Measurements from ENCODE around the gene TEX22. TPM values are rescaled to one million over a fixed set of nuclear protein-coding genes. Genes with fewer than 3 reads are reported as not detected.

TEX22 gene
- total RNA-seq, 1 experiment from 2014 or later, result not detected

DNA sequence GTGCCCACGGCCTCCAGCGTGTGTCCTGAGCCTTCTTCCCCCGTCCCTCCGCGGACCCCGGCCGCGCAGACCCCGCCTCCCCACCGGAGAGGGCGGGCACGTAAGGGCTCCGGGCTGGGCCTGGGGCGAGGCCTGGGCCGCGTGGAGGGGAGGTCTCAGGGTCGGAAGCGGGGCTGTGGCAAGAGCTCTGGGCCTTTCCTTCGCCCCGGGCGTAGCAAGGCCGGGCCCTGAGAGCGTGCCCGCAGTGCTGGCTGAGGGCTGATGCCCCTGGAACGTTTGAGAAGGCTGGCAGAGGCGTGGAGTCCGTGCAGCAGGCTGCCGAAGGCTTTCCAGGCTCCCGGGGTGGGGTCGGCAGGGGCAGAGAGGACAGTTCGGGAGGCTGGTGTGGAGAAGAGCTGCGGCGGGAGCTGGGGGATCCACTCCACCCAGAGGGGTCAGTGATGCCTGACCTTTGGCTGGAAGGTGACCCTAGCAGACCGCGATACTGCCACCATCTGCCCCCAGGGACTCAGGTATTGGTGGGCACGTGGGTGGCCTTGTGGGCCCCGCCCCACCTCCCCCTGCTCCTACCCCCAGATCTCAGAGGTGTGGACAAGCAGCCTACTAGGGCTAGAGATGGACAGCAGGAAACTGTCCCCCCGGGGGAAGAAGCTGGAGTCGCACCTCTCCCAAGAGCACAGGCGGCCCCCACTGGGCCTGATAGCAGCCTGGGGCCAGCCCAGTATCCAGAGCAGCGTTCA is 558 bp downstream of the TEX22 start:
- DNase-seq (ENCODE audit: low read depth), result peak; percentile 22

DNA sequence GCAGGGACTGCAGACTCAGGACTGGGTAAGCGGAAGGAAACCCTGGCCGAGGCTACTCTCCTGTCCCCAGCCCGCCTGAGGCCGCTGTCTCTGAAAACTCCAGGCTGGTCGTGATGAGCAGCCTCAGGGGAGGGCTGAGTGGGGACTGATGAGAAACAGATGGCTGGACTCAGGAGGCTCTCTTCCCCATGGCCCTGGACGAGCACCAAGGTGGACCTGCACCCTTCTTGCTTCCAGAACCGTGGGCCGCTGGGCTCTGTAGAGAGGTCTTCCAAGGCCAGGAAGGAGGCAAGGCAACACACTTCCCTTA is 1.1 kb downstream of the TEX22 start:
- DNase-seq (ENCODE audit: low read depth), result no peak

DNA sequence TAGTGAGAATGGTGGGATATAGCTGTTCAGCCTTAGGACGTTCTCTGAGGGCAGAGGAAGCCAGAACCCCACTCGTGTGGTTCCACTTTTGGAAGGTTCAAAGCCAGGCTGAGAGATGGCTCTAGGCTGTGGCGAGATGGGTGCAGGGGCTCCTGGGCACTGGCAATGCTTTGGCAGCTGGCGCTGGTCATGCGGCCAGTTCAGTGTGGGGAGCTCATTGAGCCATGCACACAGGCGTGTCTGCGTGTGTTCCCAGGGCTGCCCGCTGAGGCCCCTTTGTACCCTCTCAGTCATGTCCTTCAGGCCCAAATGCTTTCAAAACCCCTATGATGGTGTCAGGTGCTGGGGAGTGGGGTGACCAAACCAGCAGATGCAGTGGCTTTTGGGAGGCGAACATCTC is 1.7 kb downstream of the TEX22 start:
- no peak for DNase-seq (ENCODE audit: low read depth)

DNA sequence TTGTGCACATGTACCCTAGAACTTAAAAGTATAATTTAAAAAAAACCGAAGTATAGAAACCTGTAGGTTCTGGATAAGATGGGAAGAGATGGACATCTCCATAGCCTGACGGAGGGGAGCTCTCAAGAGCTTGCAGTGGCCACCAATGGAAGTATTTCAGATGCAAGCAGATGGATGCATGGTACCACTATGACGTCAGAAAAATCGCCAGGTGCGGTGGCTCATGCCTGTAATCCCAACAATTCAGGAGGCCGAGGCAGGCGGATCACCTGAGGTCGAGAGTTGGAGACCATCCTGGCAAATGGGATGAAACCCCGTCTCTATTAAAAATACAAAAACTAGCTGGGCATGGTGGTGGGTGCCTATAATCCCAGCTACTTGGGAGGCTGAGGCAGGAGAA is 3.4 kb downstream of the TEX22 start:
- no peak for DNase-seq (ENCODE audit: low read depth)

DNA sequence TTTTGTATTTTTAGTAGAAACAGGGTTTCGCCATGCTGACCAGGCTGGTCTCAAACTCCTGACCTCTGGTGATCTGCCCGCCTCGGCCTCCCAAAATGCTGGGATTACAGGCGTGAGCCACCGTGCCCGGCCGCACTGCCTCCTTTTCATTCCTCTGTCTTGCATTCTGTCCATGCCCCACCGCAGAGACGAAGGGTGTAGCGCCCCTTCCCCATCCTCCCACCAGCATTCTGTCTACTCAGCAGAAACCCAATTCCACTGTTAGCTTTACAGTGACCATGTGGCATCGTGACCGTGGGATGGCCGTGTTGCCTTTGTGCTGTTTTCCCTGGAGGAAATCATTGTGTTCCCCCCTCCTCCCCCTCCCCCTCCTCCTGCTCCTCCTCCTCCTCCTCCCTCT is 10.3 kb downstream of the TEX22 start:
- DNase-seq (ENCODE audit: low read depth), result no peak

DNA sequence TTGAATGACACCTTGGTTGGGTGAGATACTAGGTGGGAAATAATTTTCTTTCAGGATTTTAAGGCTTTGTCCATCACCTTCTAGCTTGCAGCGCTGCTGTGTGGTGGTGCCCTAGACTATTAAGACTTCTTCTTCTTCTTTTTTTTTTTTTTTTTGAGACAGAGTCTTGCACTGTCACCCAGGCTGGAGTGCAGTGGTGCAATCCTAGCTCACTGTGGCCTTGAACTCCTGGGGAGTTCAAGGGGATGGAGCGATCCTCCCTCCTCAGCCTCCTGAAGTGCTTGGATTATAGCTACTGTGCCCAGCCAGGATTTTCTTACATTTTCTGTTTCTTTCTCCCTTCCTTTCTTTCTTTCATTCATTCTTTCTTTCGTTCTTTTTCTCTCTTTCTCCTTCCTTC is 11.0 kb downstream of the TEX22 start:
- no peak for DNase-seq (ENCODE audit: low read depth)

DNA sequence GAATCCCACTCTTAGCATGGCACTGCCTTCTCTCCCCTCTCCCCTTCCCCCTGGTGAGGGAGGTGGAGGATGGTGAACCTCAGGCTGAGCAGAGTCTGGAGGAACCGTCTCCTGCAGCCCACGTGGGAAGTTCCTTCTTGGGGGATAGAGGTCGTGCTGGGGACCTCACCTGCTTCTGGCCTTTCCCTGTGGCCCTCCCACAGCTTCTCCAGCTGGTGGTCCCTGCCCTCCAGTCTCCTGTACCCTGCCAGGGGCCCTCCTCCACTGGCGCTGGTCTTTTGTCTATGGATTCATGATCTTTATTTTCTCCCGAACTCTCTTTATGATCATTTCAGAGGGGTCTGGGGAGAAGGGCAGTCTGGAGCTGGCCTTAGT is 12.3 kb downstream of the TEX22 start:
- DNase-seq (ENCODE audit: low read depth), result no peak

DNA sequence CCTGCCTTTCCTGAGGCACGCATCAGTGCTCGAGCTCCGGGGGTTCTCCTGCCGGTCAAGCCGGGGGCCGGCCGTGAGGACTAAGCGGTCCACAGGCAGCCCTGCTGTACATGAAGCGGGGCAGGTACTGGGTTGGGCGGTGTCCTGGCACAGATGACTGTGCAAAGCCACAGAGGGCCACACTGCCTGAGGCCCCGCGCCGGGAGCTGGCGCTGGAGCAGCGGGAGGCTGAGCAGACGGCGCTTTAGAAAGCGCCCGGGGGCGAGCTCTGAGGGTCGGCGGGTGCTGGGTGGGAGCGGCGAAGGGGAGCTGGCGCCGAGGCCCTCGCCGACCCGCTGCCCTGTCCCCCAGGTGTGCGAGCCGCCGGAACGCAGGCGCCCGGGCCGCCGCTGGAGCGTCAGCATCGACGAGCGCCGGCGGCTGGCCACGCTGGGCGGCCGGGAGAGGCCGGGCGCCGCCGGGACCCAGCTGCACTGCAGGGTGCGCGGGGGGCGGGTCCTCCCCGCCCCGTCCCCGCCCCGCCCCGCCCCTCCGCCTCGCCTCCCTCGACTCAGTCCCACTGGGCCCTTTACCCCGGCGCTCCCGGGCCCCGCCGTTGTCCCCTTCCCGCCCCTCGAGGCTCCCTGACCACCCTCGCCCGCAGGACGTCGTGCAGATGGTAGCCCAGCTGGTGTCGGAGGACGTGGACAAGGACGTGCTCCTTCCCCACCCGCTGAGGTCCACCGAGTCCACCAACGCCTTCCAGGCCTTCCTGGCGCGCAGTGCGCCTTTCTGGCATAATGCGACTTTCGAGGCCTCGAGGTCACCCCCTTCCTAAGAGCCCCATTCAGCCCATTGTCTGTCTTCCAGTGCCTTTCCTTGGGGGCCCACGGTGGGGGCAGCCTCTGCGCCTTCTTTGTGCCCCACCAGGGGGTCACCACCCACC is 12.9 kb downstream of the TEX22 start:
- DNase-seq (ENCODE audit: low read depth), result peak; percentile 46

DNA sequence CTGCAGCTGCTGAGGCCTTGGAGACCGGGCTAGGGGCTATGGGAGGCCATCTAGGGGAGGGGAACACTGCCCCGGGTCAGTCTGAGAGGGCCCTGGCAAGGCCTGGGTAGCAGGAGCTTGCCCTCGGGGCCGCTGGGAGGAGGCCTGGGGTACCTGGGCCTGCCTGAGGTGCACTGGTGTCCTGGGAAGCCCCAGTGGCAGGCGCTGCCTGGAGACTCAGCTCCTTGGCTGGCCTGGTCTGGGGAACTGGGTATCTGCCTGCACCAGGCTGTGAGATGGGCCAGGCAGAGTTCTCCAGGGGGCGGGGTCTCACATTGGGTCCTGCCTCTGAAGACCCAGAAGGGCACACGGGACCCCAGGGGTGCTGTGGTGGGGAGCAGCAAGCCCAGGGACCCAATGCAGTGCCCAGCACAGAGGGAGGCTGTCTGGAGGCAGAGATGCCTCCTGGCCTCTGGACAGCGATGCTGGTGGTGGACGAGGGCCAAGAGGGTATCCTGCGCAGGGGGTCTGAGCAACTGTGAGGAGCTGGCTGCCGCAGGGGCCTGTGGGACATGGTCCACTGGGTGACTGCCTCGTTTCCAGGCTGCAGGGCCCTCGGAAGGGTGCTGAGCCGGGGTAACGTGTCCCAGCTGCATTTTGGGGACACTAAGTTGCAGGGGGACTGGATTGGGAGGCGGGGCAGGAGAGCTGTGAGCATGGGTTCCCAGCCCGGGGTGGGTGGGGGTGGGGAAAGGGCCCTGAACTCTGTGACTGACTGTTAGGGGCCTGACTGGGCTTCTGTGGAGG is 13.8 kb downstream of the TEX22 start:
- DNase-seq (ENCODE audit: low read depth), result no peak

DNA sequence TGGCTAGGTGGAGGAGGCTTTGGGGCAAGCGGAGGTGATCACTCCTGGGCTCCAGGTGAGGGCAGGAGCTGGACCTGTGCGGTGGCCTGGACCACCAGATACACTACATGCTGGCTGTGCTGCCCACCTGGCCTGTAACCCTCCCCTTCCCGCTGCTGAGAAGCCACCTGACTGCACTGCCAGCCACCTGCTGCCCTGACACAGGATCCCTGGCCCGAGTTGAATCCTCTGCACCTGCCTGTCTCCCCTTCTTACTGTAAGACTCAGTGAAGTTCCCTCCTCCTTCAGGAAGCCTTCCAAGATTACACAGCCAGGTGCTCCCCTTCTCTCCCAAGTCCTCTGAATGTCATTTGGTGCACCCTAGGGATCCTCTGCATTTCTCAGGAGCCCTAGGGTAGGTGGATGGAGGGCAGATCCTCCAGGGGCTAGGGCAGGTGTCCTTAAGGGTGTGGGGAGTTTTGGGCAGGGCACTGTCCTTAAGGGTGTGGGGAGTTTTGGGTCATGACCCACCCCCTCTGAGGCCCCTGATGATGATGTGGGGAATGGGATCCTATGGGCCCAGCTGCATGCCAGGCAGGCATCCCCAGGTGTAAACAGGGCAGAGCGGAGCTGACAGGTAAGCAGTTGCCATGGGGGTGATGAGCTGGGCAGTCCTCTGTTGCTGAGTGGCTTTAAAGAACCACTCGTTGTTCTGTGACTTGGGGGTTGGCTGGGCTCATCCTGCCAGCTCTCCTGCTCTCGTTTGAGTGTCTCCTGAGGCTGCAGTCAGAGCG is 14.6 kb downstream of the TEX22 start:
- no peak for DNase-seq (ENCODE audit: low read depth)

DNA sequence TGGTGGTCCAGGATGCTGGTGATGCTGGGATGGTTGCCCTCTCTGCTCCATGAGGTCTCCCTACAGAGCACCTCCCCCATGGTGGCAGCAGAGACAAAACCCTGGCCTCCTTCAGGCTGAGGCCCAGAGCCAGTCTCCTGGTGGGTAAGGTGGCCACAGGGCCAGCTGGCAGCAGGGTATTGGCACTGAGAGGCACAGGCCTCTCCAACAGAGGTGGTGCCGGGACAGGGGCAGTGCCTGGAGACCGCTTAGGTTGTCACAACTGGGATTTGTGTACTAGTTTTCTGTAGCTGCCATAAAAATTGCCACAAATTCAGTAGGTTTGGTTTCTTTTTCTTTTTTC is 15.2 kb downstream of the TEX22 start:
- no peak for DNase-seq (ENCODE audit: low read depth)

DNA sequence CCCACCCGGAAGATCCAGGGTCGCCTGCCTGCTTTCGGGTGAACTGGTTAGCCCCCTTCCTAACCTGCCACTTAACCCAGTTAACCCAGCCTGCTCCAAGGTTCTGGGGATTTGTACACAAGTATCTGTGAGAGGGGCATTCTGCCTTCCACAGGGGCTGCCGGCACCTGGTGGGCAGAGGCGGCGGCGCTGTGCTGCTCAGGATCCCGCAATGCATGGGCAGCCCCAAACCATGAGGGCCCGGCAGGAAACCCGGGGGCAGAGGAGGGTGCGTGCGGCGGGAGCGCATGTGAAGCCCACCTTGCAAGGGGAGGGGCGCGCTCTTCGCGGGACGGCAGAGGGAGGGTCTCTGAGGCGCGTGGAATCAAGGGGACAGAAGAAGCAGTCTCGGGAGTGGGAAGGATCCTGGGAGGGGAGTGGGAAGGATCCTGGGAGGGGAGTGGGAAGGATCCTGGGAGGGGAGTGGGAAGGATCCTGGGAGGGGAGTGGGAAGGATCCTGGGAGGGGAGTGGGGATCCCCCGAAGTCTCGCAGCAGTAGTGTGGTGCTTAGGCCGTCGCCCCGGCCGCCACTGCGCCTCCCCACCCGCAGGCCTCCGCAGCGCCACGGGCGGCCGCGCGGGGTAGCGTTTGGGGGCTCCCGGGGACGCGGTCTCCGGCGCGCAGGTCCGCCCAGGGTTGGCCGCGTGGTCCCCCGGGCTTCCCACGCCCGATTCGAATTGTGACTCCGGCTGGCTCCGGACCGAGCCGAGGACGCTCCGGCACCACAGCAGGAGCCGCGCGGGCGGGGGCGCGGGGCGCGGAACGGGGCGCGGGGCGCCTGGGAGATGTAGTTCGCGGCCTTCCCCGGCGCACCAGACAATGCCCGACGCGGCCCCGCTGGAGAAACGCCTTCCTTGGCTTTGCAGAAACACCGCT is 16.4 kb downstream of the TEX22 start:
- DNase-seq (ENCODE audit: low read depth), result peak; percentile 38

DNA sequence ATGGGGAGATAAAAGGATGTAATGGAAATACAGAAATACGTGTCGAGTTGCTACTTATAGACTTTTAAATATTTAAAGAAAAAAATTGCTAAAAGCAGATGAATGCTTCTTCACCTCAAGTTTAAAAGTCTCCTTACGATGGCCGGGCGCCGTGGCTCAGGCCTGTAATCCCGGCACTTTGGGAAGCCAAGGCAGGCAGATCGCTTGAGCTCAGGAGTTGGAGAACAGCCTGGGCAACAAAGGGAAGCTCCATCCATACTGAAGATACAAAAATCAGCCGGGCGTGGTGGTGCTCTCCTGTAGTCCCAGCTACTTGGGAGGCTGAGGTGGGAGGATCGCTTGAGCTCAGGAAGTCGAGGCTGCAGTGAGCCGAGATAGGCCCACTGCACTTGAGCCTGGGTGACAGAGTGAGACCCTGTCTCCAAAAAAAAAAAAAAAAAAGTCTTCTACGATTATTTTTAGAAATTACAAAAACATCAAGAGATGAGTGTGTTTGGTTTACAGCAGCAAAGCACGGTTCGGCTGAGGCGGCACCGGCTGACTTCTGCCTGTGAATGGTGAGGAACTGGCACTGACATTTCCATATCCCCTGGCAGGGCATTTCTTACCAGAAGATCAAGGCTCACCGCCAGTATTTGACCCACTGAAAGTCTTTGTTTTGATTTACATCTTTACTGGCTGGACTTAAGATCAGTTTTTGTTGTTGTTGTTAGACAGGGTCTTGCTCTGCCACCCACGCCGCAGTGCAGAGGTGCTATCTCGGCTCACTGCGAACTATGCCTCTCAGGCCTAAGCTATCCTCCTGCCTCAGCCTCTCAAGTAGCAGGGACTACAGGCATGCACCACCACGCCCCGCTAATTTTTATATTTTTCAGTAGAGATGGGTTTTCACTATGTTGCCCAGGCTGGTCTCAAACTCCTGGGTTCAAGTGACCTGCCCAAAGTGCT is 17.4 kb downstream of the TEX22 start:
- no peak for DNase-seq (ENCODE audit: low read depth)

DNA sequence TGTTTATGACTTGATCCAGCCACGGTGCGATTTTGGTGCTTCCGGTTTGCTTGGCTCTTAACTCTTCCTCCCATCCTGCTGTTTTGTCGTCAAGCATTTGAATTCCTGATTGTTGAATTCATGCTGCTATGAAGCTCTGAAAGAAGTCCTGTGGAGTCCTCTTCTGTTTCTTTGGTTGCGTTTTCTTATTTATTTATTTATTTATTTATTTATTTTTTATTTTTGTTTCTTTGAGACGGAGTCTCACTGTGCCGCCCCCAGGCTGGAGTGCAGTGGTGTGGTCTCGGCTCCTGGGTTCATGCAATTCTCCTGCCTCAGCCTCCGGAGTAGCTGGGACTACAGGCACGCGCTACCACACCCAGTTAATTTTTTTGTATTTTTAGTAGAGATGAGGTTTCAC is 18.3 kb downstream of the TEX22 start:
- no peak for DNase-seq (ENCODE audit: low read depth)

DNA sequence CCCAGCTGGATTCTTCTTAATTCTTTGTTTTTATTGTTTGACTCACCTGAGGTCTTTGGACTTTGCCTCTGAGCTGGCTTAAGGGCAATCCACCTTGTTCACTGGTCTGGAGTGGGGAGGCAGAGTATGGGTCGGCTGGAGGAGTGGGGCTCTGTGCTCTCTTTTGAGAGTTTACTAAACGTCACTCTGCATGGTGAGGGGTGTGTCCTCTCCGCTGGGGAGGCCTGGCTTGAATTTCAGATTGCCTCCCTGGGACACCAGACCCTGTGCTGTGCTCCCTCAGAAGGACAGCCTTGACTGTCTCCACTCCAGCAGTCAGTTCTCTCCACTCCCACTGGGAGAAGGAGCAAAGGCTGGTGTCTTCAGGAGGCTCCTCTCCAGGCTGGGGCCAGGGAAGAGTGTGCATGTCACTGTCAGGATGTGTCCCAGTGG is 19.4 kb downstream of the TEX22 start:
- no peak for DNase-seq (ENCODE audit: low read depth)

DNA sequence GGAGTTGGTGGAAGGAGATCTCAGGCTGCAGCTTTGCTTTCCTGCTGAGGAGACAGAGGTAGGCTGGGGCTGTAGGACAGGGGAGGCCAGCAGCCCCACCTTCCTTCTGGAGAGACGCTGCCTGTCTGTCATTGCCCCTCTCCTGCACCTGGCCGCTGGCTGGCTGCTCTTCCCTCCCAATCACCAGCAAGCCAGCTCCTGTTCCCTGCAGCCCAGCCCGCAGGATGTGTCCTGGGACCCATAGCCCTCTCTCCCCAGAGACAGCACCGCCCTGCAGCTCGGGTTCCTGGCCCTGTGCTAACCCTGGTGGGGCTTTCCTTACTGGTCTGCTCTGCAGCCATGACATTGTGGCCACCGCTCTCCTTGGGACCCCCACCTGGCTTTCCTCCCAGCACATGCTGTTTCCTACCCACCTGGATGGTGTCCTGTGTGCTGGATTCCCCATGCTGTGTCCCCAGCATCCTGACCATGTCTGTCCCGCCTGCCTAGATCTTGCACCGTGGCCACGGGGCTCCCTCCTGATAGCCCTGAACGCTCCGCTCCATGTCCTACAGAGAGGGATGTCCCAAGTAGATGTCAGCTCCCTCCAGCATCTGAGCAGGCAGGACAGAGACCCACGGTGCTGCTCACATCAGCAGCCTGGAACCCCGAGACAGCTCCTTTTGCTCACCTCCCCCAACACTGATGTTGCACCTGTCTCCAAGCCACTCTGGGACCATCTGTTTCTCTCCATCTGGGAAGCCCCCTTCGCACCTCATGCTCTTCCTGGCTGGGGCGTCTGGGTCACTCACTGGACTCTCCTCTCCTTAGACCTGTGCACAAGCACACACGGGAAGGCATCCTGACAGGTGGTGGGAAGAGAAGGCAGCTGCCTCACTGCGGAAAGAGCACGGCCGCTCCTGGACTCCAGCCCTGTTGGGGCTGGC is 20.2 kb downstream of the TEX22 start:
- no peak for DNase-seq (ENCODE audit: low read depth)

DNA sequence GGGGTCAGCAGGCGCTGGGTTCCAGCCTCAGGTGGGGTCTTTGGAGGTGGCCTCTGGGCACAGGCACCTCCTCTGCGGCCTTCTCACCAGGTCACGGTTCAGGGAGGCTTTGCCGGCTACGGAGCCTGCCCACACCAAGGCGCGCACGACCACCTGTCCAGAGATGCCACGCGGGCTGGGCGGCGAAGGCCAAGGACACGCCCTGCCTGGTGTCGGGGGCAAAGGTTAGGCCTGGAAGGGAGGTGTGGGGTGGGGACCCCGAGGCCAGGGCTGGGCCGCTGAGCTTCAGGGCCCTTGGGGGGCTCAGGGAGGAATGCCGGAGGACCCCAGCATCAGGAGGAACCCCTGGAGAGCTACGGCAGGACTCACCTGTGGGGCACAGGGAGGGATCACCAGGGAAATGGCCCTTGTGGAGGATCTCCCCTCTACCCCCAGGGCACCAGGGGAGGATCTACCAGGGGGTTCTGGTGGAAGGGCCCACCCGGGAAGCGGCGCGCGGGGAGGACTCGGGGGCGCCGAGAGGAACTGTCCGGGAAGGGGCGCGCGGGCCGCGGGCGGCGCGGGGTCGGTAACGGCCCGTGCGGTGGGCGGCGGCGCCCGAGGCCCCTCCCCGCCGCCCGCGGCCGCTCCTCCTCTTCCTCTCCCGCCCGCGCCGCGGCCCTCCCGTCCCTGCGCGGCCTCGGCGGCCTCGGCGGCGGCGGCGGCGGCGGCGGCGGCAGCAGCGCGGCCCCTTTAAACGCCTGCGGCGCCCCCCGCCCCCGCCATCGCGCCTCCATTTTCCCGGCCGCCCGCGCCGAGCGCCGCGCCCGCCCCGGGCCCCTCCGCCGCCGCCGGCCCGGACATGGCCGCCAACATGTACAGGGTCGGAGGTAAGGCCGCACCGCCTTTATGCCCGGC is 21.1 kb downstream of the TEX22 start, which contains the start of gene MTA1:
Gene MTA1 (plus strand): TSS at position 633 of the 897 bp plus-strand sequence. CDS start 209 bp downstream, at position 842.
- peak; percentile 45 for DNase-seq (ENCODE audit: low read depth)

Data from RPMI7951 (cell line).